NCI-H187 treated with DMSO at 0.1 percent for 48 hours (cell line): ENCODE measurements around the gene TRIP11.

ENCODE experiments used
- DNase-seq: peaks from one replicate; lab custom pipeline; 2025; lab: John Stamatoyannopoulos, UW

The TRIP11 gene

DNA sequence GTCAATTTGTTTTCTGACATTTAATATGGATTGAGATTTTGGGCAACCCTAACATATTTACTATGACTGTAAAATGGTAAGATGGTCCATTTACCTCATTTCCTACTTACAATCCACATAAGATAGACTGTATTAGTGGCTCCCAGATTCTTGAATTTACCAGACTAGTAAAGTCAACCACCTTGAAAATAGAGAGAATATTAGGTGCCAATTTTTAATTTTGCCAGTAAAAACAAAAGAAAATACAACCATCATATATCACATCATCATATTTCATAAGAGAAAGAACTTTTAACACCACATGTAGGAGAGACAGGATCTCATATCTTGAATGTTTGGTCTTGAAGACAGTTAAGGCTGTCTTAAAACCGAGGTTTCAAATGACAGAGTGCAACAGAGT is 84.7 kb downstream of the TRIP11 start:
- no peak for DNase-seq

DNA sequence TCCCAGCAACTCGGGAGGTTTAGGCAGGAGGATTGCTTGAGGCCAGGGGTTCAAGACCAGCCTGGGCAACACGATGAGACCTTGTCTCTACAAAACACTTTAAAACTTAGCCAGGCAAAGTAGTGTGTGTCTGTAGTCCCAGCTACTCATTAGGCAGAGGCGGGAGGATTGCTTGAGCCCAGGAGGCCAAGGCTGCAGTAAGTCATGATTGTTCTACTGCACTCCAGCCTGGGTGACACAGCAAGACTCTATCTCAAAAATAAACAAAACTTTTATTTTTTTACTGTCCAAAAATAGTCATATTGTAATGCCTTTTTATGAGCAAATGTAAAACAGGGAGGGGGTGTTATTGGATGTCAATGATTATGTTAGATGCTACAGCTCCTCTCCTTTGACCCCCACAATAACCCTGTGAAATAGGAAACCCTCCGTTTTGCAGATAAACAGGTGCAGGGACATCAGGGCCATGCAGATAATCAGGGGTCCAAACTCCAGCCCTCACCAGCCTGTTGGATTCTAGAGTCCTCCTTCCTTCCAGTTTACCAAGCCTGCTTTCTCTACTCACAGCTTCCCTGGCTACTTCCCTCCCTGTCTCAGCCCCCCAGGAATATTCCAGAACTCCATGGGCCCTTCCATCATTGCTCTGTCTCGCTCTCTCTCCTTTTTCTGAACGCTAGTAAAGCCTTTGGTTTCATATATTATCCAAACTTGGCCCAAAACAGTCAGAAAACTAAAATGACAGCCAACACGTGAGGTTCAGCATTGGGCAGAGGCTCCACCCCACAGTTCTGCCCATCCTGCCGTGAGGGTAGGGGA is 86.5 kb downstream of the TRIP11 start:
- no peak for DNase-seq

DNA sequence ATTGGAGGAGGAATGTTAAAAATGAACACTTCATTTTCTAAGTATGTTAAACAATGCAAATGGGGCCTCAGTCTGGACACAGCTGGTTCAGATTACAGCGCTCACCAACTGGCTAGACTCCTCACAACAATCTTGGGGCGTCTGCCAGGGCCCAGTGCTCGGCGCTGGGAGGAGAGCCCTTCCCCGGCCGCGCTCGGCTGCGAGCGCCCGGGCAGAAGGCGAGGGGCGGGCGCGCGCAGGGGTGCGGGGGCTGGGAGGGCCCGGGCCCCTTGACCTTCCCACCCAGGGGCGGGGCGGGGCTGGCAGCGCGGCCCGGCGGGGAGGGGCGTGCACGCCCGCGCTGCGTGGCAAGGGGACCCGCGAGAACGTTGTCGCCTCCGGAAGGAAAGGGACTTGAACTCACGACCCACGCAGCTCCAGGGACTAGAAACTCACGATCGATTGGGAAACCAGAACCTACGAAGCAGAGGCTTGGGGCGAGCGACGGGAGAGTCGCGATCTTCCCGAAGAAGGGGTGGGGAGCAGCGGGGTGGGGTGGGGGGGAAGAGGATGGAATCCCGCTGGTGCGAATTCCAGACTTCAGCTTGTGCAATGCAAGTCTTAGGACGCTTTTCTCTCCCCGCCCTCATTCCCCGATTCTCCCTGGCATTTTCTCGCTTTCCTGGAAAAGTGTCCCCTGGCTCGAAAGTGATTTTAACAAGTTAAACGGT is 92.2 kb downstream of the TRIP11 start, which contains the start of gene FBLN5:
FBLN5 (minus strand) TSS at position 220 of the 710 bp plus-strand sequence. CDS start 465 bp downstream, outside the sequence.
- no peak for DNase-seq

DNA sequence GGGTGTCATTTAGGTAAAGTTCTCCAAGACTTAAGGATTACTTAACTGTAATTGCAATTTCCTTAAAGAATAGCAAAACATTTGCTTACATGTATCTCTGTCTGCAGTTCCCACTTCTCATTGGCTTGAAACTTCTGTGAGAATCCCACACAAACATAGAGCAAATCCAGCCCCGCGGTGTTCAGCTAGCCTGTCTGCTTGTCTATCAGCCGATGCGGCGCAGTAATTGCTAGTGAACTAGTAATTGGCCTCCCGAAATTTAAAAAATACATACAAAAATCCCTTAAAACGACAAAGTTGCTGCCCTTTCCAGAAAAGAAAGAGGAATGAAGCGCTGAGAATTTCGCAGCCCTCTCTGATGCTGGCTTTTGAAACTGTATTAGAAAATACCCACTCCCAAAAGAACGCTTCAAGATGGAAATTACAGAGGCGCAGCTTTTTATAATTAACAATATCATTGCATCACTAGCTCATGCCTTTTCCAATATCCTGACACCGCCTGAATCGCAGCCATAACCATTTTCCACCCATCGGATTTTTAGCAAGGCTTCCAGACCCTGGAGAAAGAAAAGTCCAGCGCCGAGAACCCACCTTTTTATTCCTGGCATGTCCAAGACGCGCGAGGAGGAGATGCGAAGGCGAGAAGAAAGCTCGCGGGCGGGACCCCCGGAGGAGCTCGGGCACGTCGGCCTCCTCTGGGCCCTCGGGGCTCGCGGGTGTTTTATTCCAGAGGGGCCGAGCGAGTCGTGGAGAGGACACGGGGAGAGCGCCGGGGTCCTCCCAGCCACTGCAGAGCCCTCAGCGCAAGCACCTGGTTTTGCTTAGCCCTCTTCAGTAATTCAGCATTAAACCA is 93.0 kb downstream of the TRIP11 start:
- no peak for DNase-seq

DNA sequence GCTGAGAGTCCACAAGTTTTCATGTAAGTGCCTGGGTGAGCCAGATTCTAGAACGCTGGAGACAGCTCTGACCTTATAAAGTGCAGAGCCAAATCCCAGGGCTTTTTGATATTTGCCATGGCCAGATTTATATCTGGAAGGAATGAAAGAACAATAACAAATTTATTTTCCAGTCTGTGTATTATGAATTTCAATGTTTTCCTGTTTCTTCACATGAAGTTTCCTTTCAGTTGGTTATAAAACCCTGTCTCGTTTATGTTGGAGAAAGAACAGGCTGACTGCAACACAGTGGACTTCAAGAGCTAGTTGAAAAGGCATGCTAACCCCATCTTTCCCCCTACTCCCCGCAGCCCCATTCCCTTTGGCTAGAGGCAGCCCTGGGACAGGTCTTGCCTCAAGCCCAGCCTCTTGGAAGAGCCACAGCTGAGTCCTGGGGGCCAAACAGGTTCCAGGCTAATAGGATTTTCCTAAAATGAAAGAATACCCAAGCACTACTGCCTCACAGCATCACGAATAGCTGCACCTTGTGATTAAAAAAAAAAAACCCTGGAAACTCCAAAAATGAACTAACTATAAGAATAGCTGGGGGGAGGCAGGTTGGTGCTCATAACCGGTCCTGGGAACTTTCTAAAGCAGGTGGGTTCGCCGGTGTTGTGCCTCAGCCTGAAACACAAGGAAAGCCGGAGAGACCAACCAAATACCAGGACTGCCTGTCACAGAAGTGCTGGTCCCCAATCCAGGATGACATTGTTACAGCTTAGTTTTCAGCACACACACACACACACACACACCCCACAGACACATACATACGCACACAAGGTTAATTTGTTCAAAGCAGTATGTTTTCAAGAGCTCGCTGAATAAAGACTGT is 93.9 kb downstream of the TRIP11 start:
- no peak for DNase-seq

DNA sequence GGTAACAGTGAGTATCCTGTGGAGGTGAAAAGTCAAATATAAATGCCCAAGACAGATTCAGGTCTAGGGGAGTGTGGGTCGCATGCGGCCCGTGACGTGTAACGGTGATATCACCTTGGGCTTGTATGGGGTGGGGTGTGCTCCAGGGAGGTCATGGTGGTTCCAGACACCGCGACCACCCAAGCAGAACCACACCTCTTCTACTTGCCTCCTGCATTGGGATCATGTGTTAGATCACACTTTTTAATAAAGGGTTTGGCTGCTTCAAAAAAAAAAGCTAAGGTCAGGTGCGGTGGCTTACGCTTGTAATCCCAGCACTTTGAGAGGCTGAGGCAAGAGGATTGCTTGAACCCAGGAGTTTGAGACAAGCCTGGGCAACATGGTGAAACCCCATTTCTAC is 96.9 kb downstream of the TRIP11 start:
- no peak for DNase-seq

DNA sequence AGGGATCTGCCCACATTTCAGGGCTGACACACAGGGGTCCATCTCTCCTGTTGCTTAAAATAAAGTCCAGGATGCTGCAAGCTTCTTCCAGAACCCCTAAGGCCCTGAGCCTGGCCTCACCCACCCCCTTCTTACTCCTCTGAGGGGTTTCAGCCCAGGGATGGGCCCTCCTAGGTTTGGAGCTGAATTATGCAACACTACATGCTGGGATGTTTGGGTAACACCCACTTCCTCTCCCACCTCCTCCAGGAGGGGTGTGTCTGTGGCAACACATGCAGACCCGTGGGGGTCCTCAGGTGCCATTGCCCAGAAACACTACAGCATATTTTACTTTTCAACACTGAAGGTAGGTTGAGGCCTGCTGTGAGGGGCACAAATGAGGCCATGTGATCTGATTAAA is 97.7 kb downstream of the TRIP11 start:
- DNase-seq: no peak

DNA sequence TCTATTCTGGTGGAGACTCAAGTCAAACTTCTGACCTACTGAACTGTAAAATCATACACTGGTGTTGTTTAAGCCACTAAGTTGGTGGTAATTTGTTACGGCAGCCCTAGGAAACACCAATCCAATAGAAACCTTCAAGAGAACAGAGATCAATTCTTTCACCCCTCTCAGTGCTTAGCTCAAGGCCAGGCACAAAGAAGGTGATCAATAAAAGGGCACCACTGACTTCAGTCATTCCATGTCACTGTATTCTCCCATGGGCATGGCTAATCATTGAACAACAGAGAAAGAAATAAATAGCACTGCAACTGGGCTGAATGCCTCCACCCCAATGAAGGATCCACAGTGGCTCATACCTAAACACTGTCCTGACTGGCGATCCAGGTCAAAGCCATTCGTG is 99.7 kb downstream of the TRIP11 start:
- no peak for DNase-seq

DNA sequence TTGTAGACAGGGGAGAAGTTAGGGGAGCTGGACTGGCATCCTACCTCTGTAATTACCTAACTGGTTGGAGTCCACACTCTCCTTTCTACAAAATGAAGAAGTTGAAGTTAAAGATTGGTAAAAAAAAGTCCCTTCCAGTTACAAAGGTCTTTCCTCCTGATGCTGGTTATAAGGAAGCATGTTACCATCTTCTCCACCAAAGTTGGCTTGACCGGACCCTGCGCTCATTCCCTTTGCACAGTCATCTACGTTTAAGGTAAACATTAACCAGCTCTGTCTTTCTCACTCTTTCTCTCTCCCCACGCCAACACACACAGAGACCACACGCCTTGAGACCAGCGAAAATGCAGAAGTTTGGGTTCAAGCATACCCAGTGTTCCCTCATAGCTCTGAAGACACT is 104.3 kb downstream of the TRIP11 start:
- no peak for DNase-seq

DNA sequence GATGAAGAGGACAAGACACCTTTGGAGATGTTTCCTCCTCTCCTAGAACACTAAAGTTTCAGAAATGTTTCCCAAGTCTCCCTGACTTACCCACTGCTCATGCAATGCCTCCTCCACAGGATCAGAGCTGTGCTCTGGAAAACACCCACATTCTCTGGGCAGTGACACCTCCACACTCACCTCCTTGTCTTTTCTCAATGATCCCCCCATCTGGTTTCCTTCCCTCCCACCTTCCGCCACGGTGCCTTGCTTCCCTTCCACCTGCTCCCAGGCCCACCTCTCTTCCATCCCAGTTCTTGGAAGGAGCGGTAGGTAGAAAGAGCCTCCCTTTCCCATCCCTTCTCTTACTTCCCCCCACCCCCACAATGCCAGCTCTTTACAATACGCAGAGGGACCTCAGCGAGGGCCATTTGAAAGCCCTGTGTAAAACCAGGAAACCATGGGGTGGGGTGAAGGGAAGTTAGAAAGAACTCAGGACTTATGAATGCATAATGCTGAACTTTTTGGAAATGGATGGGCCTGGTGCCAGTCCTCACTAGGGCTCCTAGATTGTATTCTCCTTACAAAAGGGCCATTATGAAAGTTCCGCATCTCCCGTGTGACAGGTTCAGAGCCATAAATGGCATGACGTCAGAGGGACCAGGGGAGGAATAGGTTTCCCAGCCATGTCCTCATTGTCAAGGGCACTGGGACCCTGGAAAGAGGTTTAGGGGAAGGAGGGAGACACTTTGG is 105.1 kb downstream of the TRIP11 start:
- no peak for DNase-seq

DNA sequence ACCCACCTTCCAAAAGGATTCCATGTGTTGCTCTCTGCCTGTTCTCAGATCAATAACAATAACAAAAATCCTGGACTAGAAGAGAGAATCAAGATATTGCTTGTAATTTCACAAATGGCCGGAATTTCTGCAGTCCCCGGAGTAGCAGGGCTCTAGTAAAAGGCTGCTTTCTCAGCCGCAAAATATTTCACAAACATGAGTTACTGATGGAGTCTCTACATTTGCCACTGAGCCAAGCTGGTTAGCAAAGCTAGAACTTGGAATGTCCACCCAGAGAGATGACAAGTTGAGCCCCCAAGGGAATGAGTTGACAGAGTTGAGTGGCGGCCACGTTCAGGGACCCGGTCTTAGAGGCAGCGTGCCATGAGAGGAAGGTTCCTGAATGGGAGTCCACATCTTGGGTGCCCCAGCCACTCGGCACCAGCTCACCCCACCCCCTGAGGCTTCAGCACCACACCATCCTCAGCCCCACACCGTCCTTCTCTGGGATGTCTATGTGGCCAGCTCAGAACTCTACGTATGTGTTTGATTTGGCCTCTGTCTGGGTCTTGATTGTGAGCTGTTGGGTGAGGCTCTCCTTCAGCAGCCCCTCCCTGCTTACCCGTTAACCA is 108.3 kb downstream of the TRIP11 start:
- DNase-seq: no peak

DNA sequence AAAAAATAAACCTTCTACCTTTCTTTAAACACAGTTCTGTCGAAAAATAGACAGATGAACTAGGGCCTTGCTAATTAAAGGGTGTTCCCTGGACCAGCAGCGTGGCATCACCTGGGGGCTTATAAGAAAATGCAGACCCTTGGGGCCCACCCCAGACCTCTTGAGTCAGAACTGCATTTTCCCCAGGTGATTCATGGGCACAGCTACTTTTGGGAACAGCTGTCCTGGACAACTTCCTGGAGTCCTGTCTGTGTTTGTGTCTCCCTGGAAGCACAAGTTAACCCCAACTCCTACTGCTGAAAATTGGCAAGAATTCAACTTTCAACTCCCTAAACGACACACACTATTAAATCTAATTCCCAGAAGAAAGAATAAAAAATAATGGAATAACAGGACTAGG is 110.2 kb downstream of the TRIP11 start:
- DNase-seq: no peak

DNA sequence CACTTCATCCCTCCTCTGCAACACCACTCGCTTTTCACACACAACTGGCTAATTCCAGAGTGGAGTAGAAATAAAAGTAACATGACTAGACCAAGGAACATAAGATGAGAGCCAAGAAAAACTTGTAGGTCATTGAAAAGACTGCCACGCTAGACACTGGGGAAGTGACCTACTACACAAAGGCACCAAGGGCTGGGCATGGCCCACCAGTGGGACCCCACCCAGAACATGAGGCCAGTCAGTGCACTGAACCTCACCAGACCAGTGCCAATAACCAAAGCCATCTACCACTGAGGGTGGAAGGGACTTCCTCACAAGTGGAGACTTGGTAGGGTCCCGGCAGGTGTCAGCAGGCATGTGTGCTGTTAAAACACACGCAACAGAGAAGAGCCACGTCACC is 112.1 kb downstream of the TRIP11 start:
- DNase-seq: no peak

DNA sequence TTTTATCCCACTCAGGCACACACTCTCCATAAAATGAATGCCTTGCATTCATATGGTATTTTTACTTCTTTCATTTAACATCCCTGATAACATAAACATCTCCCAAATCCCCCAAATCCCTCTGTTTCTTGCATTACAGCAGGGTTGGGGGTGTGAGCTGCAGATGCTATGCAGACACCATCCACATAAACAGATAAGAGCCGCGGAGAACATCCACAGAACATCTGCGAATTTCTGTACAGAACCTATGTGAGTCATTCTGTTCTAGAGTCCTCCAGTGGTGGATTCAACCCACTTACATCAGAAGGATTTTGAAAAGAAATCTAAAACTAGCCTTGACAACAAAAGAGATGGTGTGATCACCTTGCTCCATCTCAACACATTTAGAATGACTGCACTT is 112.7 kb downstream of the TRIP11 start:
- DNase-seq: no peak

DNA sequence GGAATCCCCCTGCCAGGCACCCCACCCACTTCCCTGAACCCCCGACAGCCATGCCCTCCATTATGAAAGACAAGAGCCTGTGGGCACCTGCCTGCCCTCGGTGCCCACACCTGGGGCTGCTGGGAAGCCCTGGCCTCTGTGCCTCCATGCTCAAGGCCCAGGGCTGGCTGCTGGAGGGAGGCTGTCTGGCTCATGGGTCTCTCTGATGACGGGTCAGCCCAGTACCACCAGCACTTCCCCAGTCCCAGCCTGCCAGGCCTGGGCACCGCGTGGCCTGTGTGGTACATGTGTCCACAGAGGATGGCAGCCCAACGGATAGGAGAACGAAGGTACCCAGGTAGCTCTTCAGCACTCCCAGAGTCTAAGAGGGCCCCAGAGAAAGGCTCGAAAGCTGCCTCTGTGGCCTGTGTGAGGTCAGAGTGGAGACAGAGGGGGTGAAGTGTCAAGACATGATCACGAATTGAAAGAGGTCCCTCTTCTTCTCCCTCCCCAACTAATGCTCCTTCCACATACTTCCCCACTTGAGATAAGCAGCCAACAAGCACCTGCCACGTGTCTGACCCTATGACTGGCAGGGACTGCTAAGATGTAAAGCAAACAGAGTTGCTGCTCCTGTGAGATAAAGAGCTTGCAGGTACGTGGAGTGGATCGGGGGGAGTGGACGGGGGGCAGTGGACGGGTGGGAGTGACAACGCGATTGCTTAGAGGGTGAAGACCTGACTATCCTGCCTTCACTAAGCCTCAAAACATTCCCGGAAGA is 113.5 kb downstream of the TRIP11 start:
- DNase-seq: no peak

DNA sequence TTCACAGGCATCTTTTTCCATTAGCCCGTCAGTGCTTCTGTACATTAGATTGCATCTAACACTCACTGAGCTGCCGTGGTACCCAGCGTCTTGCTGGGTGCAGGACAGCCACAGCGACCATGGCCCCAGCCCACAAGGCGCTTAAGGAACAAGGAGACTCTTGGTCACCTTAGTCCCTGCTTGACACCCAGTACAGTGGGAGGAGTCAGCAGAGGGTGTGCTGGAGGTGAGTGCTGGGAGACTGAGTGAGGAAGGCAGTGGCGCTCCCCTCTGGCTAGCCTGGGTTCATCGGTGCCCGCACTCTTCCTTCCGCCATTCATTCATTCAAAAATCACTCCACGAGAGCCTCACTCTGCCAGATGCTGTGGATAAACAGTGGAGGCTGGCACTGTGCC is 114.1 kb downstream of the TRIP11 start:
- DNase-seq: no peak

DNA sequence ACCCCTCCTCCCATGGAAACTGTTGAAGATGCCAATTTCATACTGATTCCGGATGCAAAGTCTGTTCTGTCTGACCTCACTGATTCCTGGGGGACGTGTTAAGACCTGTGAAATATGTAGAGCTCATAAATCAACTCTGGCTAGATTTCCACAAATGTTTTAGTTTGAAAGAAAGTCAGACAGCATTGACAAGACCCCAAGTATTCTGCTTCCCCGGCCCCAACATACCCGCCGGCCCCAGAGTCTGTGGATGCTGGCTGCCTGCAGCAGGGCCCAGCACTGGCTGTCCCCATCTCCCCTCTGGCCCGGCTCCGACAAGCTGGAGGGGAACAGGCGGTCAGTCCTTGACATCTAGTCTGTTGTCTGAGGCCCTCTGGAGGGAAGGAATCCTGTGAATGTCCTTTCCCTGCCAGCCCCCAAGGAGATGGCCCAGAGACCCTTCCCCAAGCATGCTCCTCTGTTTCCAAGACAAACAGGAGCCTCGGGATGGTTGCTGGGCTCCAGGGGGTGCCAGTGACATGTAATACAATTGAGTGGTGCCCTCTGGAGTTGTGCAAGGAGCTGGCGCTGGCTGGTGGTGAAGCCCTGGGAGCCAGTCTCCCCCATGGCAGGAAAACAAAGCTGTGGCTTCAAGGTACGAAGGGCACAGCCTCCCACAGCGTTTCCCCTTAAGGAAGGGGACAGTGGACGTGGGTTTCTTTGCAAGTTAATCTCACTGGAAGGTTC is 114.7 kb downstream of the TRIP11 start:
- DNase-seq: no peak

DNA sequence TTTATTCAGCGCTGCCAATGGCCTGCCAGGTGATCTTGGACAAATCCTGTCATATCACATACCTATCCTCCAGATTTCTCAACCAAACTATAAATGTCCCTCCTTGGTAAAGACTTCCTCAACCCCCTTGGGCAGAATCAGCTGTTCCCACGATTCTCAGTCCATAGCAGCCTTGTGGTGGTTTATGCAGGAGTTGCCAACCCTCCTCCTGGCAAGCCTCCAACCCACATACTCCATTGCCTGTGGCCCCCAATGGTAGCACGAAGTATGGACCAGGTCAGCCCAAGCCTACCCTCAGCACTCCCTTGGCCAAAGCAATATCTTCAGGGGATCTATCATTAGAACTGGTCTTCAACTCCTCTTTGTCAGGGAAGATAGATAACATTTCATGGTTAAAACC is 119.3 kb downstream of the TRIP11 start:
- DNase-seq: no peak

DNA sequence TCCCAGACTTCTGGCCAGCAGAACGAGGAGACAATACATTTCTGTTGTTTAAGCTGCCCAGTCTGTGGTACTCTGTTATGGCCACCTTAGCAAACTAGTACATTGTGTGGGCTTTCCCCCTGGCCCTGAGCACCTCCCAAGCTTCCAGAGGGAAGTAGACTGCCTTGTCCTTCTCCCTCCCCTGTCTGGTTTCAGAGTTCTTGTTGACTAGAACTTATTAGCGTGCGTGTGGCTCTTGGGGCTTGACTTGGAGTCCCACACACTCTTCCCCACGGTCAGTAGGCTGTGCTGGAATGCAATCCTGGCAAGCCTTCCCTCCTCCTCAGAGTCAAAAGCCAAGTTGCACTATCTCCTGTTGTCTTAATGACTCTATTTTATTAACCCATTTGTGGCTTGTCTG is 120.0 kb downstream of the TRIP11 start:
- DNase-seq: no peak
